NB4 (cell line): ENCODE data around the gene GRID1.

ENCODE experiments used
- DNase-seq: peaks from one replicate; pipeline ENCODE4 v3.0.0; 2010; ENCODE audit warnings: low read depth
- H3K4me3 ChIP-seq: one replicate; pipeline ENCODE4 v1.5.1; 2011; ENCODE audit warnings: mild to moderate bottlenecking, low read depth, low read length, moderate library complexity
- CTCF ChIP-seq: IDR thresholded peaks from one replicate; pipeline ENCODE4 v1.5.1; 2012; ENCODE audit warnings: low read depth, low read length
- MAX ChIP-seq: IDR thresholded peaks from 2 replicates; pipeline ENCODE4 v1.6.1; 2011; ENCODE audit warnings: low read depth, low read length
- MYC ChIP-seq: IDR thresholded peaks from 2 replicates; pipeline ENCODE4 v1.6.1; 2011; ENCODE audit warnings: low read depth, low read length
- POLR2A ChIP-seq: IDR thresholded peaks from 2 replicates; pipeline ENCODE4 v1.6.1; 2011; ENCODE audit warnings: mild to moderate bottlenecking; ENCODE audit not compliant: insufficient read length; ENCODE audit errors: extremely low read depth

The GRID1 gene

GRCh38 chr10:86353506-86354485 is 12.8 kb downstream of the GRID1 start:
- H3K4me3 ChIP-seq, result no peak overlapping the region
- no peak for DNase-seq
- TF ChIP-seq POLR2A (no peak), MAX (no peak), CTCF (no peak), MYC (no peak)

- TF ChIP-seq MAX (no peak), POLR2A (no peak), MYC (no peak), CTCF (no peak)
- H3K4me3 ChIP-seq, result no peak overlapping the region
- no peak for DNase-seq
Observed at GRCh38 chr10:86350897-86351296, 15.7 kb downstream of the GRID1 start.

- TF ChIP-seq MYC (no peak), POLR2A (no peak), CTCF (no peak), MAX (no peak)
- H3K4me3 ChIP-seq, result no peak overlapping the region
- no peak for DNase-seq
Observed at GRCh38 chr10:86349940-86350630, 16.5 kb downstream of the GRID1 start.

- peak; percentile 79 for DNase-seq
- no peak overlapping the region for H3K4me3 ChIP-seq
- peak; percentile 99 for TF ChIP-seq CTCF
- TF ChIP-seq MYC, result no peak
Observed at GRCh38 chr10:86349474-86349873, 17.1 kb downstream of the GRID1 start.

GRCh38 chr10:86348321-86349210 is 18.0 kb downstream of the GRID1 start:
- no peak for TF ChIP-seq MAX
- TF ChIP-seq MYC, result no peak
- no peak for TF ChIP-seq POLR2A
- no peak for TF ChIP-seq CTCF
- H3K4me3 ChIP-seq, result no peak overlapping the region
- no peak for DNase-seq
